Left ventricle myocardium inferior (tissue), 1 donor: ENCODE data around the gene RAPGEF2. TPM values are rescaled to one million over a fixed set of nuclear protein-coding genes. Genes with fewer than 3 reads are reported as not detected.
A peak's percentile ranks its signal among the peaks of the same experiment; 100 is the strongest.

Source experiments
- DNase-seq: peaks from one replicate; pipeline ENCODE4 v3.0.0-alpha.2; 2020
- H3K27ac ChIP-seq: fragments of 200-600 bp; replicated peaks from 2 replicates; pipeline ENCODE4 v1.8.0; 2021
- H3K27me3 ChIP-seq: fragments of 200-600 bp; 2 replicates; pipeline ENCODE4 v1.8.0; 2021; ENCODE audit warnings: low read depth
- H3K36me3 ChIP-seq: fragments of 200-600 bp; 2 replicates; pipeline ENCODE4 v1.8.0; 2021
- H3K4me1 ChIP-seq: fragments of 200-600 bp; 2 replicates; pipeline ENCODE4 v1.8.0; 2021
- H3K4me3 ChIP-seq: fragments of 200-600 bp; 2 replicates; pipeline ENCODE4 v1.8.0; 2021; ENCODE audit warnings: mild to moderate bottlenecking, moderate library complexity
- H3K9me3 ChIP-seq: fragments of 200-600 bp; replicated peaks from 2 replicates; pipeline ENCODE4 v1.8.0; 2021
- intact Hi-C: fragments of 100-400 bp; cut with micrococcal nuclease; formaldehyde crosslinking; loops from one replicate; pipeline ENCODE4 v1.11.0; 2022
- microRNA-seq: library from miRNA; unstranded; fragments of <30 nt; microRNA quantifications from one replicate; pipeline ENCODE4 v1.2.0, GENCODE V29; 2020
- total RNA-seq: library from RNA; stranded (reverse); fragmentation: NEBNext Ultra II Directional; extraction: Animal tissue kit (Norgen Biotek cat#: 25700); gene quantifications from one replicate; pipeline ENCODE4 v1.2.1, GENCODE V29; 2021
- TF ChIP-seq, protein P1 (sequence below): fragments of 200-600 bp; IDR thresholded peaks from 2 replicates; pipeline ENCODE4 v1.8.0; 2021; ENCODE audit warnings: antibody characterized with exemption, mild to moderate bottlenecking, borderline replicate concordance
- donor health status: DM: no; HTN: yes; CAD: no; lungs with severe emphysema.

Gene RAPGEF2
- total RNA-seq, 1 donor from 2014 or later = 51.5 TPM

DNA sequence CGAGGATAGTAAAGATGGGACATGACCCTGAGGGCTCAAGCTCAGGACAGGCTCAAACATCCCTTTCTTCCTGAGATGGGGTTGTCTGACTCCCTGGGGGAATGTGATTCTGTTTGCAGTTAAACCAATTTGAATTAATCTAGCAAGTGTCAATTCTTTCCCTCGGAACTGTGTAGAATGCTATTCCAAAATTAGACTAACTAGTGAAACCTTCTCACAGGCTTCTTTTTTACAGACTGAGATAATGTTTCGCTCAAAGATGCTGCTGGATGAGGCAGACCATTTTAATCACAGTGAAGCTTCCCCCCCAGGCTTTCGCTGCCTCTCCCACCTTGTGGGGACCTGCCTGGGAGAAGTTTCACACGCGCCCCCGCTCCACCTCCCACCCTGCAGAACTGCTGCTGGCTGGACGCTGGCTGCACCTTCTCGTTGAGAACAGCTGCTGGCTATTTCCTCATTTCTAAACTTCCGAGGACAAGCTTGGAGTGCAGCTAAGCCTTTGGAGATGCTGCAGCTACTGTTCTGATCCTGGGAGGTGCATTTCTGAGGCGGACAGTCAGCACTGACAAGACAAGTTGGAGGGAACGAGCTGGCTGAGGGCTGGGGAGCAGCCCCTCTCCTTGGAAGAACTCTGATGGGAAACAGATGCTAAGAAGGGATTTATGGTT is 297.8 kb downstream of the RAPGEF2 start:
- intact Hi-C loops = no loop called here
- TF ChIP-seq, protein P1, sequence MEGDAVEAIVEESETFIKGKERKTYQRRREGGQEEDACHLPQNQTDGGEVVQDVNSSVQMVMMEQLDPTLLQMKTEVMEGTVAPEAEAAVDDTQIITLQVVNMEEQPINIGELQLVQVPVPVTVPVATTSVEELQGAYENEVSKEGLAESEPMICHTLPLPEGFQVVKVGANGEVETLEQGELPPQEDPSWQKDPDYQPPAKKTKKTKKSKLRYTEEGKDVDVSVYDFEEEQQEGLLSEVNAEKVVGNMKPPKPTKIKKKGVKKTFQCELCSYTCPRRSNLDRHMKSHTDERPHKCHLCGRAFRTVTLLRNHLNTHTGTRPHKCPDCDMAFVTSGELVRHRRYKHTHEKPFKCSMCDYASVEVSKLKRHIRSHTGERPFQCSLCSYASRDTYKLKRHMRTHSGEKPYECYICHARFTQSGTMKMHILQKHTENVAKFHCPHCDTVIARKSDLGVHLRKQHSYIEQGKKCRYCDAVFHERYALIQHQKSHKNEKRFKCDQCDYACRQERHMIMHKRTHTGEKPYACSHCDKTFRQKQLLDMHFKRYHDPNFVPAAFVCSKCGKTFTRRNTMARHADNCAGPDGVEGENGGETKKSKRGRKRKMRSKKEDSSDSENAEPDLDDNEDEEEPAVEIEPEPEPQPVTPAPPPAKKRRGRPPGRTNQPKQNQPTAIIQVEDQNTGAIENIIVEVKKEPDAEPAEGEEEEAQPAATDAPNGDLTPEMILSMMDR = no peak
- DNase-seq = no peak
- no peaks in the 10 kb centered on the region for H3K9me3 ChIP-seq
- no peaks in the 10 kb centered on the region for H3K27me3 ChIP-seq
- H3K36me3 ChIP-seq = no peaks in the 10 kb centered on the region
- H3K27ac ChIP-seq = peak overlapping the region; percentile 78
- H3K4me3 ChIP-seq = peak overlapping the region; percentile 49
- H3K4me1 ChIP-seq = peaks cover 55% of the 10 kb centered on the region

DNA sequence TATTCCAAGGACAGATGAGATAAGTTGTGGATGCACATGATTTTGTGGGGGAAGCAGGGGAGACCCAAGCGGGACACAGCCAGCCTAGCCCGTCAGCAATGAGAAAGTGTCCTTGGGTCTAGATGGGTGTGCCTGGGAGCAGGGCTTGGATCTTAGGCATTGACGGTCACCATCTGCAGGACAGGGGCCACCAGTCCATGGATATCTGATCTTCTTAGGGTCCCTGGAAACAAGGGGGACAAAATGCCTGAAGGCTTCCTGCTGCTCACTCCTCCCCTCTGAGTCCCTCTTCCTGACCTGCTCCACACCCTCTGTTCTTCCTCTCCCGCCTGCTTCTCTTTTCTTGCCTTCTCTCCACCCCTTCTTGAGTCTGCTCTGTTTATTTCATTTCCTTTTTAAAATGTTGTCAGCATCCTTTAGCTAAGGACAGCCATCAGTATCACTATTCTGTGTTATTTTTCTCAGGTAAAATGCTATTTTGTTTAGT is 298.4 kb downstream of the RAPGEF2 start:
- H3K4me3 ChIP-seq = peak overlapping the region; percentile 49
- intact Hi-C loops = no loop called here
- TF ChIP-seq, protein P1 = no peak
- H3K36me3 ChIP-seq = no peaks in the 10 kb centered on the region
- H3K27me3 ChIP-seq = no peaks in the 10 kb centered on the region
- H3K4me1 ChIP-seq = peaks cover 55% of the 10 kb centered on the region
- H3K9me3 ChIP-seq = no peaks in the 10 kb centered on the region
- H3K27ac ChIP-seq = peak overlapping the region; percentile 78
- no peak for DNase-seq

DNA sequence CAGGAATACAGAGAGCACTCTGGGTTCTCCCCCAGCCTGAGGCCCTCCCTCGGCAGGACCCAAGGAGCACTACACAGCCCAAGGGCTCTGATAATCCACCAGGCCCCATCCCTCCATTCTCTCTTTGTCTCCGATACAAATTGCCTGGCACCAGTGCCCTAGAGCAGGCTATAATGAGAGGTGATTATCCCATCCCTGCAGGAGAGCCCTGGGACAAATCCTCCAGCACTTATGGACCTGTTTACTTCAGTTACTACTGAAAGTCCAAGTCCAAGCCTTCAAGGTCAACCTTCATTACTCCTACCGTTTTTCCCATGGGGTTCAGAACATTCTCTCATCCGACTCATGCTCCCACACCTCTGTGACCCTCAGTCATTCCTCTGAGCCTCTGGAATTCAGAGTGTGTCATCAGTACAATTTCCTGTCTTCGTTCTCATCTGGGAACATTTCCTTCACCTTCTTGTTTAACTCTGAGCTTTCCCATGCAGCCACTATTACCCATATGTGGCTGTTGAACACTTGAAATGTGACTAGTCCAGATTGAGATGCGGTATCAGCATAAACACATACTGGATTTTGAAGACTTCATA is 299.0 kb downstream of the RAPGEF2 start:
- peaks cover 48% of the 10 kb centered on the region for H3K4me1 ChIP-seq
- H3K4me3 ChIP-seq = peak overlapping the region; percentile 49
- TF ChIP-seq, protein P1 = no peak
- H3K27ac ChIP-seq = peak overlapping the region; percentile 78
- no peak for DNase-seq
- no peaks in the 10 kb centered on the region for H3K9me3 ChIP-seq
- intact Hi-C loops = no loop called here
- H3K27me3 ChIP-seq = no peaks in the 10 kb centered on the region
- H3K36me3 ChIP-seq = no peaks in the 10 kb centered on the region

Small RNAs within 50 kb of the gene (microRNA-seq; reads per million reads assigned to microRNA genes)
- gene MIR3688-1 (not detected), gene MIR3688-2 (not detected)
